ENCODE data around the gene RNF115. TPM values are rescaled to one million over a fixed set of nuclear protein-coding genes. Genes with fewer than 3 reads are reported as not detected.

The RNF115 gene
- total and polyA plus RNA-seq, 2 of the 13 experiments (the other 11 are each of a cell fraction or from before 2014, with no cell fraction given): 6.0 to 10.1 TPM

DNA sequence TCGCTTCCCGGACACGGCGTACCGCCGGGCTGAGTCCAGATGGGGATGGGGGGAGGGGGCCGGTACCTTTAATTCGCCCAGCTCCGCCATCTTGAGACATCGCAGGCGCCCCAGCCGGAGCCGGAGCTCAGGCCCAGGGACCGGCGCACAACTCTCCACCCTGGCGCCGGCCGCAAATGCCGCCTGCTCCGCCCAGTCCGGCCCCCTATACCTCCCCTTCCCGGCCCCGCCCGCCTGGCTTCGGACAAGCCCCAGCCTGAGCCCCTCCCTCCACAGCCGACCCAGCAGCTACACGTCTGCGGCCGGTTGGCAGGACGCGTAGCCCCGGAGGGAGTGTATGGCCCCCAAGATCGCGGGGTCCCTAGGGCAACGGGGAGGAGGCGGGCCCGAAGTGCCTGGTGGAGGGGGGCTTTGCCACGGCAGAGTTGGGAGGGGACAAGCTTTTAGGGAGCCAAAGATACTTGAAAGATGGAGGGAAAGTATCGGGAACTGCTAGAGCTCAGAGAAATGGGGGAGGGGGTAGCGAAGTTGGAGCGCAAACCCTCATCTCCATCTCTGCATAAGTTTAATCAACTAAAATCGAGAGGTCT, 35.1 kb upstream of the RNF115 start, which contains the start of gene PIAS3 (continued):
- TF ChIP-seq, protein P1, sequence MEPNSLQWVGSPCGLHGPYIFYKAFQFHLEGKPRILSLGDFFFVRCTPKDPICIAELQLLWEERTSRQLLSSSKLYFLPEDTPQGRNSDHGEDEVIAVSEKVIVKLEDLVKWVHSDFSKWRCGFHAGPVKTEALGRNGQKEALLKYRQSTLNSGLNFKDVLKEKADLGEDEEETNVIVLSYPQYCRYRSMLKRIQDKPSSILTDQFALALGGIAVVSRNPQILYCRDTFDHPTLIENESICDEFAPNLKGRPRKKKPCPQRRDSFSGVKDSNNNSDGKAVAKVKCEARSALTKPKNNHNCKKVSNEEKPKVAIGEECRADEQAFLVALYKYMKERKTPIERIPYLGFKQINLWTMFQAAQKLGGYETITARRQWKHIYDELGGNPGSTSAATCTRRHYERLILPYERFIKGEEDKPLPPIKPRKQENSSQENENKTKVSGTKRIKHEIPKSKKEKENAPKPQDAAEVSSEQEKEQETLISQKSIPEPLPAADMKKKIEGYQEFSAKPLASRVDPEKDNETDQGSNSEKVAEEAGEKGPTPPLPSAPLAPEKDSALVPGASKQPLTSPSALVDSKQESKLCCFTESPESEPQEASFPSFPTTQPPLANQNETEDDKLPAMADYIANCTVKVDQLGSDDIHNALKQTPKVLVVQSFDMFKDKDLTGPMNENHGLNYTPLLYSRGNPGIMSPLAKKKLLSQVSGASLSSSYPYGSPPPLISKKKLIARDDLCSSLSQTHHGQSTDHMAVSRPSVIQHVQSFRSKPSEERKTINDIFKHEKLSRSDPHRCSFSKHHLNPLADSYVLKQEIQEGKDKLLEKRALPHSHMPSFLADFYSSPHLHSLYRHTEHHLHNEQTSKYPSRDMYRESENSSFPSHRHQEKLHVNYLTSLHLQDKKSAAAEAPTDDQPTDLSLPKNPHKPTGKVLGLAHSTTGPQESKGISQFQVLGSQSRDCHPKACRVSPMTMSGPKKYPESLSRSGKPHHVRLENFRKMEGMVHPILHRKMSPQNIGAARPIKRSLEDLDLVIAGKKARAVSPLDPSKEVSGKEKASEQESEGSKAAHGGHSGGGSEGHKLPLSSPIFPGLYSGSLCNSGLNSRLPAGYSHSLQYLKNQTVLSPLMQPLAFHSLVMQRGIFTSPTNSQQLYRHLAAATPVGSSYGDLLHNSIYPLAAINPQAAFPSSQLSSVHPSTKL (CRISPR knock-in tag; IDR thresholded peaks at IDR 0.05): peak; percentile 53; the same call in 1 of the 2 replicates
- TF ChIP-seq ZNF652 (CRISPR knock-in tag; IDR thresholded peaks at IDR 0.05; ENCODE audit: borderline replicate concordance, low read depth) (0 out of 2 replicates have a peak, but pooled peaks have one; percentile 26), SMC3 (IDR thresholded peaks at IDR 0.05; ENCODE audit: low read length) (no peak), THYN1 (CRISPR knock-in tag; IDR thresholded peaks at IDR 0.05; ENCODE audit: borderline replicate concordance, low read depth) (no peak), PCBP1 (IDR thresholded peaks at IDR 0.05; ENCODE audit: borderline replicate concordance, low read depth, low read length) (0 out of 2 replicates have a peak, but pooled peaks have one; percentile 50), ZNF256 (CRISPR knock-in tag; conservative IDR thresholded peaks at IDR 0.05) (no peak), RXRB (CRISPR knock-in tag; IDR thresholded peaks at IDR 0.05; ENCODE audit: borderline replicate concordance) (peak; percentile 5; the same call in 1 of the 2 replicates), TEAD2 (CRISPR knock-in tag; IDR thresholded peaks at IDR 0.05) (no peak), CBX2 (IDR thresholded peaks at IDR 0.05; ENCODE audit: low read depth, low read length) (no peak), CBX2 (CRISPR knock-in tag; IDR thresholded peaks at IDR 0.05; ENCODE audit: low read depth) (no peak)
- TF ChIP-seq, protein P2, sequence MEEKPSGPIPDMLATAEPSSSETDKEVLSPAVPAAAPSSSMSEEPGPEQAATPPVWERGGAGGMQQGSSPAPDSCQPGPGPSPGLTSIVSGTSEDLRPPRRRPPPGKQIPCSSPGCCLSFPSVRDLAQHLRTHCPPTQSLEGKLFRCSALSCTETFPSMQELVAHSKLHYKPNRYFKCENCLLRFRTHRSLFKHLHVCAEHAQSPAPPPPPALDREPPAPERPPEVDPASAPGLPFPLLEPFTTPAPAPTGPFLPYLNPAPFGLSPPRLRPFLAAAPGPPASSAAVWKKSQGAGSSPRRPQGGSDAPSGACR (CRISPR knock-in tag; IDR thresholded peaks at IDR 0.05): 0 out of 2 replicates have a peak, but pooled peaks have one; percentile 65
- TF ChIP-seq, protein P3, sequence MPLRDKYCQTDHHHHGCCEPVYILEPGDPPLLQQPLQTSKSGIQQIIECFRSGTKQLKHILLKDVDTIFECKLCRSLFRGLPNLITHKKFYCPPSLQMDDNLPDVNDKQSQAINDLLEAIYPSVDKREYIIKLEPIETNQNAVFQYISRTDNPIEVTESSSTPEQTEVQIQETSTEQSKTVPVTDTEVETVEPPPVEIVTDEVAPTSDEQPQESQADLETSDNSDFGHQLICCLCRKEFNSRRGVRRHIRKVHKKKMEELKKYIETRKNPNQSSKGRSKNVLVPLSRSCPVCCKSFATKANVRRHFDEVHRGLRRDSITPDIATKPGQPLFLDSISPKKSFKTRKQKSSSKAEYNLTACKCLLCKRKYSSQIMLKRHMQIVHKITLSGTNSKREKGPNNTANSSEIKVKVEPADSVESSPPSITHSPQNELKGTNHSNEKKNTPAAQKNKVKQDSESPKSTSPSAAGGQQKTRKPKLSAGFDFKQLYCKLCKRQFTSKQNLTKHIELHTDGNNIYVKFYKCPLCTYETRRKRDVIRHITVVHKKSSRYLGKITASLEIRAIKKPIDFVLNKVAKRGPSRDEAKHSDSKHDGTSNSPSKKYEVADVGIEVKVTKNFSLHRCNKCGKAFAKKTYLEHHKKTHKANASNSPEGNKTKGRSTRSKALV (CRISPR knock-in tag; IDR thresholded peaks at IDR 0.05): peak; percentile 42; the same call in 1 of the 2 replicates
- TF ChIP-seq, protein P4, sequence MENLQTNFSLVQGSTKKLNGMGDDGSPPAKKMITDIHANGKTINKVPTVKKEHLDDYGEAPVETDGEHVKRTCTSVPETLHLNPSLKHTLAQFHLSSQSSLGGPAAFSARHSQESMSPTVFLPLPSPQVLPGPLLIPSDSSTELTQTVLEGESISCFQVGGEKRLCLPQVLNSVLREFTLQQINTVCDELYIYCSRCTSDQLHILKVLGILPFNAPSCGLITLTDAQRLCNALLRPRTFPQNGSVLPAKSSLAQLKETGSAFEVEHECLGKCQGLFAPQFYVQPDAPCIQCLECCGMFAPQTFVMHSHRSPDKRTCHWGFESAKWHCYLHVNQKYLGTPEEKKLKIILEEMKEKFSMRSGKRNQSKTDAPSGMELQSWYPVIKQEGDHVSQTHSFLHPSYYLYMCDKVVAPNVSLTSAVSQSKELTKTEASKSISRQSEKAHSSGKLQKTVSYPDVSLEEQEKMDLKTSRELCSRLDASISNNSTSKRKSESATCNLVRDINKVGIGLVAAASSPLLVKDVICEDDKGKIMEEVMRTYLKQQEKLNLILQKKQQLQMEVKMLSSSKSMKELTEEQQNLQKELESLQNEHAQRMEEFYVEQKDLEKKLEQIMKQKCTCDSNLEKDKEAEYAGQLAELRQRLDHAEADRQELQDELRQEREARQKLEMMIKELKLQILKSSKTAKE (CRISPR knock-in tag; IDR thresholded peaks at IDR 0.05; ENCODE audit: borderline replicate concordance): 0 out of 2 replicates have a peak, but pooled peaks have one; percentile 62
- TF ChIP-seq, protein P5, sequence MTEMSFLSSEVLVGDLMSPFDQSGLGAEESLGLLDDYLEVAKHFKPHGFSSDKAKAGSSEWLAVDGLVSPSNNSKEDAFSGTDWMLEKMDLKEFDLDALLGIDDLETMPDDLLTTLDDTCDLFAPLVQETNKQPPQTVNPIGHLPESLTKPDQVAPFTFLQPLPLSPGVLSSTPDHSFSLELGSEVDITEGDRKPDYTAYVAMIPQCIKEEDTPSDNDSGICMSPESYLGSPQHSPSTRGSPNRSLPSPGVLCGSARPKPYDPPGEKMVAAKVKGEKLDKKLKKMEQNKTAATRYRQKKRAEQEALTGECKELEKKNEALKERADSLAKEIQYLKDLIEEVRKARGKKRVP (CRISPR knock-in tag; IDR thresholded peaks at IDR 0.05): peak in 1 of 2 experiments; percentile 43; a peak in 1 of 4 replicates
- TF ChIP-seq, protein P6, sequence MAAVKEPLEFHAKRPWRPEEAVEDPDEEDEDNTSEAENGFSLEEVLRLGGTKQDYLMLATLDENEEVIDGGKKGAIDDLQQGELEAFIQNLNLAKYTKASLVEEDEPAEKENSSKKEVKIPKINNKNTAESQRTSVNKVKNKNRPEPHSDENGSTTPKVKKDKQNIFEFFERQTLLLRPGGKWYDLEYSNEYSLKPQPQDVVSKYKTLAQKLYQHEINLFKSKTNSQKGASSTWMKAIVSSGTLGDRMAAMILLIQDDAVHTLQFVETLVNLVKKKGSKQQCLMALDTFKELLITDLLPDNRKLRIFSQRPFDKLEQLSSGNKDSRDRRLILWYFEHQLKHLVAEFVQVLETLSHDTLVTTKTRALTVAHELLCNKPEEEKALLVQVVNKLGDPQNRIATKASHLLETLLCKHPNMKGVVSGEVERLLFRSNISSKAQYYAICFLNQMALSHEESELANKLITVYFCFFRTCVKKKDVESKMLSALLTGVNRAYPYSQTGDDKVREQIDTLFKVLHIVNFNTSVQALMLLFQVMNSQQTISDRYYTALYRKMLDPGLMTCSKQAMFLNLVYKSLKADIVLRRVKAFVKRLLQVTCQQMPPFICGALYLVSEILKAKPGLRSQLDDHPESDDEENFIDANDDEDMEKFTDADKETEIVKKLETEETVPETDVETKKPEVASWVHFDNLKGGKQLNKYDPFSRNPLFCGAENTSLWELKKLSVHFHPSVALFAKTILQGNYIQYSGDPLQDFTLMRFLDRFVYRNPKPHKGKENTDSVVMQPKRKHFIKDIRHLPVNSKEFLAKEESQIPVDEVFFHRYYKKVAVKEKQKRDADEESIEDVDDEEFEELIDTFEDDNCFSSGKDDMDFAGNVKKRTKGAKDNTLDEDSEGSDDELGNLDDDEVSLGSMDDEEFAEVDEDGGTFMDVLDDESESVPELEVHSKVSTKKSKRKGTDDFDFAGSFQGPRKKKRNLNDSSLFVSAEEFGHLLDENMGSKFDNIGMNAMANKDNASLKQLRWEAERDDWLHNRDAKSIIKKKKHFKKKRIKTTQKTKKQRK (IDR thresholded peaks at IDR 0.05; ENCODE audit: low read length): no peak

Data from HepG2 (cell line).